NCI-H1092 treated with DMSO at 0.1 percent for 48 hours (cell line): ENCODE results near the gene IFT74.

Experiments
- DNase-seq: peaks from one replicate; lab custom pipeline; 2025; lab: John Stamatoyannopoulos, UW

IFT74 gene

GRCh38 chr9:26955921-26956859, at the start of gene IFT74:
IFT74 (plus strand) TSS chr9:26956412; CDS start chr9:26961968, 5,556 bp downstream.
- DNase-seq = peak; percentile 100

- DNase-seq = no peak
These were observed 43.0 kb upstream of the IFT74 start for GRCh38 chr9:26913138-26913668.

- DNase-seq = no peak
These were observed 36.5 kb upstream of the IFT74 start for GRCh38 chr9:26919698-26920097.

GRCh38 chr9:26925609-26926008, 30.6 kb upstream of the IFT74 start:
- no peak for DNase-seq

GRCh38 chr9:26928902-26929495, 27.2 kb upstream of the IFT74 start:
- no peak for DNase-seq

GRCh38 chr9:26935847-26936246, 20.4 kb upstream of the IFT74 start:
- no peak for DNase-seq

- no peak for DNase-seq
These were observed 18.3 kb upstream of the IFT74 start for GRCh38 chr9:26937816-26938371.

GRCh38 chr9:26939955-26940711, 16.1 kb upstream of the IFT74 start:
- DNase-seq = no peak

- DNase-seq = no peak
These were observed 15.4 kb upstream of the IFT74 start for GRCh38 chr9:26940779-26941178.

GRCh38 chr9:26945591-26945990, 10.6 kb upstream of the IFT74 start:
- DNase-seq = no peak

GRCh38 chr9:26946753-26947727, 9.2 kb upstream of the IFT74 start, which contains the start of gene PLAA:
PLAA (minus strand) TSS chr9:26947242; CDS start chr9:26947045, 197 bp downstream.
- peak; percentile 97 for DNase-seq

GRCh38 chr9:26947736-26948135, 8.5 kb upstream of the IFT74 start:
- DNase-seq = peak; percentile 41

- no peak for DNase-seq
These were observed 6.6 kb upstream of the IFT74 start for GRCh38 chr9:26949637-26950069.

- no peak for DNase-seq
These were observed 5.7 kb upstream of the IFT74 start for GRCh38 chr9:26950521-26950920.

GRCh38 chr9:26951794-26952193, 4.4 kb upstream of the IFT74 start:
- DNase-seq = no peak

GRCh38 chr9:26954050-26954508, 2.1 kb upstream of the IFT74 start:
- DNase-seq = no peak

GRCh38 chr9:26955222-26955903, 849 bp upstream of the IFT74 start:
- peak; percentile 36 for DNase-seq

- no peak for DNase-seq
These were observed 635 bp downstream of the IFT74 start for GRCh38 chr9:26956860-26957233.

GRCh38 chr9:26971721-26972120, 15.5 kb downstream of the IFT74 start:
- no peak for DNase-seq

- DNase-seq = no peak
These were observed 17.8 kb downstream of the IFT74 start for GRCh38 chr9:26973989-26974388.
